Heart left ventricle (tissue), 16 donors: Measurements from ENCODE around the gene PCDHGA11. TPM values are rescaled to one million over a fixed set of nuclear protein-coding genes. Genes with fewer than 3 reads are reported as not detected.

Experiments
- ATAC-seq, 4 donors: fragments of 200-7000 bp; cut with Tn5 transposase; one replicate each; pipeline ENCODE4 v1.9.1; 2020 to 2022; ENCODE audit warnings: moderate library complexity in 4 of 4, mild to moderate bottlenecking in 3 of 4, moderate number of reproducible peaks in 1 of 4
- DNase-seq, 5 donors: peaks; one replicate each; pipeline ENCODE4 v3.0.0-alpha.2; 2020
- H3K27ac ChIP-seq, 12 donors: fragments of 200-600 bp; sonication (generic) in 4 of 12; one replicate each; pipeline versions ENCODE4 v1.5.0 to v1.8.0; 2016 to 2022; ENCODE audit warnings: mild to moderate bottlenecking in 2 of 12
- H3K27me3 ChIP-seq, 9 donors: fragments of 200-600 bp; sonication (generic) in 2 of 9; one replicate each; pipeline versions ENCODE4 v1.5.1 to v1.8.0; 2016 to 2022; ENCODE audit warnings: mild to moderate bottlenecking in 3 of 9
- H3K36me3 ChIP-seq, 9 donors: fragments of 200-600 bp; sonication (generic) in 2 of 9; one replicate each; pipeline versions ENCODE4 v1.5.0 to v1.8.0; 2018 to 2022; ENCODE audit warnings: mild to moderate bottlenecking in 2 of 9
- H3K4me1 ChIP-seq, 12 donors: fragments of 200-600 bp; sonication (generic) in 4 of 12; one replicate each; pipeline versions ENCODE4 v1.5.0 to v1.8.0; 2016 to 2022; ENCODE audit warnings: mild to moderate bottlenecking in 3 of 12
- H3K4me3 ChIP-seq, 12 donors: fragments of 200-600 bp; sonication (generic) in 4 of 12; one replicate each; pipeline versions ENCODE4 v1.5.0 to v1.8.0; 2017 to 2022; ENCODE audit warnings: mild to moderate bottlenecking in 9 of 12, moderate library complexity in 4 of 12
- H3K9me3 ChIP-seq, 12 donors: fragments of 200-600 bp; sonication (generic) in 4 of 12; one replicate each; pipeline versions ENCODE4 v1.5.0 to v1.8.0; 2016 to 2022; ENCODE audit warnings: mild to moderate bottlenecking in 1 of 12
- CTCF ChIP-seq, 12 donors: fragments of 200-600 bp; sonication (generic) in 4 of 12; IDR thresholded peaks; one replicate each; pipeline versions ENCODE4 v1.5.0 to v1.8.0; 2018 to 2022; ENCODE audit warnings: antibody characterized with exemption in 12 of 12, mild to moderate bottlenecking in 5 of 12
- POLR2A ChIP-seq, 2 donors: fragments of 450-650 bp; IDR thresholded peaks; one replicate each; pipeline ENCODE4 v1.6.1; 2017; ENCODE audit warnings: antibody characterized with exemption in 2 of 2, mild to moderate bottlenecking in 2 of 2, moderate library complexity in 2 of 2
- WGBS, 4 donors: extraction: QIAGEN DNeasy Blood & Tissue Kit in 2 of 4; methylation state at CpG; one replicate each; pipeline versions ENCODE4 v1.1.5 to v1.1.7; 2013 to 2018; 5-methylcytosine and 5-hydroxymethylcytosine counted together
- intact Hi-C, 10 donors: fragments of 100-400 bp; cut with DNase I; formaldehyde crosslinking; loops; one replicate each; pipeline versions ENCODE4 v1.11.1 to v1.14.2; 2022
- long read RNA-seq, 3 donors: library from polyadenylated mRNA; unstranded; transcript quantifications; one replicate each; pipeline ENCODE4 v2.0.0, GENCODE V29; 2020 to 2021
- polyA plus RNA-seq, 2 donors: library from polyadenylated mRNA; stranded (reverse); fragments of 200-250 nt; gene quantifications; one replicate each; pipeline ENCODE4 v1.2.3, GENCODE V29; 2013
- total RNA-seq, 9 donors: library from RNA; depleted of rRNA in 2 of 9; stranded (reverse); fragments of >200 nt in 2 of 9; fragmentation: NEBNext Ultra II Directional in 3 of 9; extraction: Animal tissue kit (Norgen Biotek cat#: 25700) in 3 of 9; gene quantifications; one replicate each; pipeline versions ENCODE4 v1.1.0 to v1.2.4, GENCODE V29; 2016 to 2023
- donor health status: ischemic (EF 13 %, LVEDD 7.1; RV severe dilation, severe dysfunction).
- donor health status: healthy with polysubstance abuse.
- donor health status: DM: no; HTN: yes; CAD: no.
- donor health status: DM: no; HTN: no; CAD: no.
- donor health status: ischemic (EF 25% LVEDD 6.9; RV normal size, moderate dysfunction).
- donor health status: ischemic (EF 25% LVEDD 5.7; RV mildly dilated, moderate dysfunction).
- donor health status: healthy.
- donor health status: DM: yes; HTN: yes; CAD: no.
- donor health status: ischemic (EF 35%, LVEDD 5.7; RV mildly dilated, moderate dysfunction).
- donor health status: nonischemic (EF 11% LVEDD 7.7; RV severe dilation, severe dysfunction).
- donor health status: DM: yes; HTN: yes; CAD: no.
- donor health status: PGD.
- donor health status: ischemic (EF 29% LVEDD 5.4; RV normal size, mild dysfunction).
- donor health status: nonischemic (EF 23%, LVEDD 6.1; RV moderate dilation, normal function).

PCDHGA11 gene
- total RNA-seq (1 to 10 TPM; 2.8 to 9.0 (median 5.3) TPM), polyA plus RNA-seq (1 to 10 TPM; 1.8 to 5.0 TPM)
- long read RNA-seq, donor 1 = 0 reads
- long read RNA-seq, donor 2, full-length matches to known transcripts = 1 of 1 reads
- long read RNA-seq, donor 2, partial matches to known transcripts = 0 of 1 reads
- long read RNA-seq, donor 2, other reads (novel, unspliced or antisense) = 0 of 1 reads
- long read RNA-seq, donor 3 = 0 reads

DNA sequence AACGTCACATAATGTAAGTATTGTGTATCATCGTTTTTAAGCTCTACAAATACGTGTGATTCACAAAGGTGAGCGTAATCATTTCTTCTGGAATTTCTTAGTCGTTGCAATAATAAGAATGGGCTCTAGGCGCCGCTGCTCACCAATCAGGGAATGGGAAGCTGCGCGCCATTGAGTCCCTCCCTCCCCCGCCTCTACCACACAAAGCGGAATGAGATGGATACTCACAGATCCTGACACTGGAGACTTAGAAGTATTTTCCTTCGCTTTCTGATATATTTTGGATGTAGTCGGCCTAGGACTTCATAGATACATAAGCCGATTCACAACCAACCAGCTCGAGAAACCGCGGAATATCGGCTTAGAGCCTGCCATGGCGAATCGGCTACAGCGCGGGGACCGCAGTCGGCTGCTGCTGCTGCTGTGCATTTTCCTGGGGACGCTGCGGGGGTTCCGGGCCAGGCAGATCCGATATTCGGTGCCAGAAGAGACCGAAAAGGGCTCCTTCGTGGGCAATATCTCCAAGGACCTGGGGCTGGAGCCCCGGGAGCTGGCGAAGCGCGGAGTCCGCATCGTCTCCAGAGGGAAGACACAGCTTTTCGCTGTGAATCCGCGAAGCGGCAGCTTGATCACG, at the start of gene PCDHGA11:
PCDHGA11 (plus strand) TSS at position 197 of the 634 bp plus-strand sequence; CDS start at position 374, 177 bp downstream.
- intact Hi-C loops = loop anchor here in 5 of 10 donors (5.0 to 10.0 kb wide), 4 partner anchors 91 to 134 kb away; no protein-coding TSS in a partner anchor
- Histone ChIP-seq H3K4me1 (peaks cover 0 to 12% (median 1%) of the 10 kb centered on the region in 12 donors), H3K36me3 (peaks cover 0 to 43% (median 0%) of the 10 kb centered on the region in 9 donors), H3K27me3 (peaks cover 0 to 76% (median 0%) of the 10 kb centered on the region in 9 donors), H3K27ac (no peak within 1 kb of the TSS), H3K9me3 (peaks cover 0 to 100% (median 72%) of the 10 kb centered on the region in 12 donors), H3K4me3 (peak within 1 kb of the TSS in 10 of 12 donors; percentile 9 to 45 (median 40))
- TF ChIP-seq POLR2A (IDR thresholded peaks at IDR 0.05) = no peak
- peak; percentile 28 to 57 (median 48) for TF ChIP-seq CTCF (IDR thresholded peaks at IDR 0.05)
- 24 to 47% (median 32%) methylated on average over 42 of the region's 42 CpGs for WGBS, 4 donors
- peak in 2 of 4 donors; percentile 52 to 62 for ATAC-seq
- DNase-seq = peak in 3 of 5 donors; percentile 40 to 64 (median 61)

- Histone ChIP-seq H3K27ac (no peak overlapping the region), H3K4me1 (peaks cover 0 to 31% (median 2%) of the 10 kb centered on the region in 12 donors), H3K36me3 (peaks cover 0 to 26% (median 0%) of the 10 kb centered on the region in 9 donors), H3K4me3 (no peak overlapping the region), H3K9me3 (peaks cover 0 to 99% (median 61%) of the 10 kb centered on the region in 12 donors), H3K27me3 (peaks cover 0 to 34% (median 0%) of the 10 kb centered on the region in 9 donors)
- DNase-seq (peak in 1 of 5 donors; percentile 25), ATAC-seq (peak in 3 of 4 donors; percentile 18 to 20 (median 19))
- TF ChIP-seq POLR2A (IDR thresholded peaks at IDR 0.05) (no peak), CTCF (IDR thresholded peaks at IDR 0.05) (no peak)
- intact Hi-C loops = no loop called here
- WGBS, 4 donors = 34 to 48% (median 42%) methylated on average over 25 to 69 of the region's 69 CpGs
Observed at GRCh38 chr5:141371572-141372475, 49.0 kb upstream of the PCDHGA11 start.

- no peak for TF ChIP-seq POLR2A (IDR thresholded peaks at IDR 0.05)
- peak in 11 of 12 donors; percentile 19 to 50 (median 41) for TF ChIP-seq CTCF (IDR thresholded peaks at IDR 0.05)
- DNase-seq (no peak), ATAC-seq (no peak)
- peaks cover 0 to 99% (median 64%) of the 10 kb centered on the region in 12 donors for H3K9me3 ChIP-seq
- 25 to 41% (median 30%) methylated on average over 25 to 27 of the region's 27 CpGs for WGBS, 4 donors
- peaks cover 0 to 31% (median 2%) of the 10 kb centered on the region in 12 donors for H3K4me1 ChIP-seq
- no peak within 1 kb of the TSS for H3K27ac ChIP-seq
- intact Hi-C loops = no loop called here
- peak within 1 kb of the TSS in 10 of 12 donors; percentile 9 to 42 (median 31) for H3K4me3 ChIP-seq
- peaks cover 0 to 31% (median 0%) of the 10 kb centered on the region in 9 donors for H3K27me3 ChIP-seq
- peaks cover 0 to 36% (median 0%) of the 10 kb centered on the region in 9 donors for H3K36me3 ChIP-seq
Observed at GRCh38 chr5:141373673-141374317, 47.1 kb upstream of the PCDHGA11 start, which contains the start of gene PCDHGA6. PCDHGA6 (plus strand) TSS chr5:141373891; CDS start chr5:141374084, 193 bp downstream.
